GM12891 (cell line): ENCODE data around the gene IRAK3.

ENCODE experiments used
- PAX5 ChIP-seq: IDR thresholded peaks from 2 replicates; pipeline ENCODE4 v1.6.1; 2011; ENCODE audit warnings: low read length, moderate library complexity, mild to moderate bottlenecking; ENCODE audit not compliant: insufficient read depth, severe bottlenecking
- POLR2A ChIP-seq: IDR thresholded peaks from 2 replicates; pipeline ENCODE4 v1.6.1; 2011; ENCODE audit warnings: low read depth, low read length, control low read depth
- POLR2AphosphoS5 ChIP-seq: IDR thresholded peaks from 2 replicates; pipeline ENCODE4 v1.6.1; 2011; ENCODE audit warnings: low read depth, low read length, control low read depth
- SPI1 ChIP-seq: IDR thresholded peaks from 2 replicates; pipeline ENCODE4 v1.6.1; 2011; ENCODE audit warnings: low read depth, low read length, control low read depth
- TAF1 ChIP-seq: IDR thresholded peaks from 2 replicates; pipeline ENCODE4 v1.6.1; 2011; ENCODE audit warnings: low read depth, low read length, control low read depth

- TF ChIP-seq POLR2AphosphoS5 (no peak), TAF1 (no peak), SPI1 (no peak), POLR2A (no peak), PAX5 (no peak)
Measured at GRCh38 chr12:66170606-66171005, 18.4 kb upstream of the IRAK3 start.
